GM23338 (cell line): ENCODE data around the gene PXMP4.

Experiments
- EZH2 ChIP-seq: fragments of 200-600 bp; sonication (generic); IDR thresholded peaks from one replicate; pipeline ENCODE4 v1.8.0; 2017; ENCODE audit warnings: antibody characterized with exemption, mild to moderate bottlenecking, low read depth; ENCODE audit not compliant: unreplicated experiment
- EZH2phosphoT487 ChIP-seq: fragments of 200-600 bp; sonication (generic); IDR thresholded peaks from one replicate; pipeline ENCODE4 v1.8.1; 2018; ENCODE audit warnings: antibody characterized with exemption; ENCODE audit not compliant: unreplicated experiment
- POLR2AphosphoS5 ChIP-seq: IDR thresholded peaks from 2 replicates; pipeline ENCODE4 v1.6.1; 2016; ENCODE audit warnings: antibody characterized with exemption, low read depth
- STAT1 ChIP-seq: IDR thresholded peaks from one replicate; pipeline ENCODE4 v1.6.1; 2016; ENCODE audit warnings: antibody characterized with exemption; ENCODE audit not compliant: unreplicated experiment
- ZNF114 ChIP-seq: fragments of 250-450 bp; sonication (Bioruptor Pico); IDR thresholded peaks from 2 replicates; pipeline ENCODE4 v1.5.0; 2020; ENCODE audit warnings: mild to moderate bottlenecking, moderate library complexity
- TF ChIP-seq, protein P1 (sequence below), 2 experiments: fragments of 200-600 bp in 1 of 2; sonication (generic) in 1 of 2; conservative IDR thresholded peaks; 2 replicates each; pipeline versions ENCODE4 v1.5.1 to v1.6.1; 2016 to 2017; ENCODE audit warnings: antibody characterized with exemption in 2 of 2, low read depth in 2 of 2, mild to moderate bottlenecking in 2 of 2, moderate library complexity in 1 of 2
- TF ChIP-seq, protein P2 (sequence below): IDR thresholded peaks from one replicate; pipeline ENCODE4 v1.6.1; 2018; ENCODE audit warnings: antibody characterized with exemption; ENCODE audit not compliant: unreplicated experiment

DNA sequence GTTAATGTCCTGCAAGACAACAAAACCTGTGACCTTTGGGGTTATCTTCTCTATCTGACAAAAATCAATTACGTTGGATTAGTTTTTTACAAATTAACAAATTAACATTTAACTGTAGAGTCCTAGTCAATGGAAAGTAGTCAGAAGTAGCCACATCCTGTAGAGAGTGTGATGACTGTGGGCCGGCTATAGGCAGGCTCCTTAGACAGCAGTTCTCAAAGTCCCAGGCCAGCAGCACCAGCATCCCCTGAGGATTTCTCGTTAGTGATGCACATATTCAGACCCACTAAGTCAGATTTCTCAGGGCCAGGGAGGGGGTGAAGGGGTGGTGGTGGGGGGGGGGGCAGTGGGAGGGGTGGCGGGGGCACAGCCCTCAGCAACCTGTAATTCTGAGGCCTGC, 48.9 kb upstream of the PXMP4 start:
- TF ChIP-seq, protein P1, sequence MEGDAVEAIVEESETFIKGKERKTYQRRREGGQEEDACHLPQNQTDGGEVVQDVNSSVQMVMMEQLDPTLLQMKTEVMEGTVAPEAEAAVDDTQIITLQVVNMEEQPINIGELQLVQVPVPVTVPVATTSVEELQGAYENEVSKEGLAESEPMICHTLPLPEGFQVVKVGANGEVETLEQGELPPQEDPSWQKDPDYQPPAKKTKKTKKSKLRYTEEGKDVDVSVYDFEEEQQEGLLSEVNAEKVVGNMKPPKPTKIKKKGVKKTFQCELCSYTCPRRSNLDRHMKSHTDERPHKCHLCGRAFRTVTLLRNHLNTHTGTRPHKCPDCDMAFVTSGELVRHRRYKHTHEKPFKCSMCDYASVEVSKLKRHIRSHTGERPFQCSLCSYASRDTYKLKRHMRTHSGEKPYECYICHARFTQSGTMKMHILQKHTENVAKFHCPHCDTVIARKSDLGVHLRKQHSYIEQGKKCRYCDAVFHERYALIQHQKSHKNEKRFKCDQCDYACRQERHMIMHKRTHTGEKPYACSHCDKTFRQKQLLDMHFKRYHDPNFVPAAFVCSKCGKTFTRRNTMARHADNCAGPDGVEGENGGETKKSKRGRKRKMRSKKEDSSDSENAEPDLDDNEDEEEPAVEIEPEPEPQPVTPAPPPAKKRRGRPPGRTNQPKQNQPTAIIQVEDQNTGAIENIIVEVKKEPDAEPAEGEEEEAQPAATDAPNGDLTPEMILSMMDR (conservative IDR thresholded peaks at IDR 0.05; ENCODE audit: low read depth in 2 of 2), result no peak
- TF ChIP-seq STAT1 (no peak), EZH2 (no peak), POLR2AphosphoS5 (no peak), ZNF114 (CRISPR knock-in tag) (no peak), EZH2phosphoT487 (no peak)
- TF ChIP-seq, protein P2, sequence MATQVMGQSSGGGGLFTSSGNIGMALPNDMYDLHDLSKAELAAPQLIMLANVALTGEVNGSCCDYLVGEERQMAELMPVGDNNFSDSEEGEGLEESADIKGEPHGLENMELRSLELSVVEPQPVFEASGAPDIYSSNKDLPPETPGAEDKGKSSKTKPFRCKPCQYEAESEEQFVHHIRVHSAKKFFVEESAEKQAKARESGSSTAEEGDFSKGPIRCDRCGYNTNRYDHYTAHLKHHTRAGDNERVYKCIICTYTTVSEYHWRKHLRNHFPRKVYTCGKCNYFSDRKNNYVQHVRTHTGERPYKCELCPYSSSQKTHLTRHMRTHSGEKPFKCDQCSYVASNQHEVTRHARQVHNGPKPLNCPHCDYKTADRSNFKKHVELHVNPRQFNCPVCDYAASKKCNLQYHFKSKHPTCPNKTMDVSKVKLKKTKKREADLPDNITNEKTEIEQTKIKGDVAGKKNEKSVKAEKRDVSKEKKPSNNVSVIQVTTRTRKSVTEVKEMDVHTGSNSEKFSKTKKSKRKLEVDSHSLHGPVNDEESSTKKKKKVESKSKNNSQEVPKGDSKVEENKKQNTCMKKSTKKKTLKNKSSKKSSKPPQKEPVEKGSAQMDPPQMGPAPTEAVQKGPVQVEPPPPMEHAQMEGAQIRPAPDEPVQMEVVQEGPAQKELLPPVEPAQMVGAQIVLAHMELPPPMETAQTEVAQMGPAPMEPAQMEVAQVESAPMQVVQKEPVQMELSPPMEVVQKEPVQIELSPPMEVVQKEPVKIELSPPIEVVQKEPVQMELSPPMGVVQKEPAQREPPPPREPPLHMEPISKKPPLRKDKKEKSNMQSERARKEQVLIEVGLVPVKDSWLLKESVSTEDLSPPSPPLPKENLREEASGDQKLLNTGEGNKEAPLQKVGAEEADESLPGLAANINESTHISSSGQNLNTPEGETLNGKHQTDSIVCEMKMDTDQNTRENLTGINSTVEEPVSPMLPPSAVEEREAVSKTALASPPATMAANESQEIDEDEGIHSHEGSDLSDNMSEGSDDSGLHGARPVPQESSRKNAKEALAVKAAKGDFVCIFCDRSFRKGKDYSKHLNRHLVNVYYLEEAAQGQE, result no peak
